ENCODE measurements around the gene PLEKHA6. TPM values are rescaled to one million over a fixed set of nuclear protein-coding genes. Genes with fewer than 3 reads are reported as not detected.
A peak's percentile ranks its signal among the peaks of the same experiment; 100 is the strongest.

PLEKHA6 gene
- total RNA-seq, 6 experiments from 2014 or later = 16.6 to 31.1 (median 22.1) TPM

GRCh38 chr1:204286831-204287421 is 72.8 kb downstream of the PLEKHA6 start:
- DNase-seq (peak; percentile 65 to 86 (median 81)), ATAC-seq (peak; percentile 72 to 80 (median 78))
- intact Hi-C loops (cut with DNase I) = no loop called here
- peaks cover 0 to 1% (median 0%) of the 10 kb centered on the region in 4 donors for H3K36me3 ChIP-seq
- H3K4me3 ChIP-seq = peak overlapping the region; percentile 33 to 62 (median 60)
- peak; percentile 27 for TF ChIP-seq POLR2A (IDR thresholded peaks at IDR 0.05)
- peak in 3 of 4 donors; percentile 10 to 33 (median 19) for TF ChIP-seq CTCF (IDR thresholded peaks at IDR 0.05)
- H3K27me3 ChIP-seq = no peaks in the 10 kb centered on the region
- 19% methylated on average over 8 of the region's 8 CpGs for WGBS (ENCODE audit: insufficient coverage, low coverage, low lambda C conversion rate, missing lambda C conversion rate)
- H3K27ac ChIP-seq = peak overlapping the region; percentile 71 to 82 (median 72)
- no peaks in the 10 kb centered on the region for H3K9me3 ChIP-seq
- H3K4me1 ChIP-seq = peaks cover 0 to 41% (median 19%) of the 10 kb centered on the region in 4 donors

GRCh38 chr1:204286315-204286714 is 73.4 kb downstream of the PLEKHA6 start:
- H3K9me3 ChIP-seq = no peaks in the 10 kb centered on the region
- peak overlapping the region in 2 of 3 donors; percentile 71 to 82 for H3K27ac ChIP-seq
- DNase-seq (no peak), ATAC-seq (no peak)
- TF ChIP-seq POLR2A (IDR thresholded peaks at IDR 0.05) (no peak), CTCF (IDR thresholded peaks at IDR 0.05) (no peak)
- peaks cover 0 to 1% (median 0%) of the 10 kb centered on the region in 4 donors for H3K36me3 ChIP-seq
- H3K4me3 ChIP-seq = peak overlapping the region; percentile 33 to 62 (median 60)
- WGBS (ENCODE audit: insufficient coverage, low coverage, low lambda C conversion rate, missing lambda C conversion rate) = 19% methylated on average over 5 of the region's 5 CpGs
- H3K4me1 ChIP-seq = peaks cover 0 to 47% (median 22%) of the 10 kb centered on the region in 4 donors
- no peaks in the 10 kb centered on the region for H3K27me3 ChIP-seq
- intact Hi-C loops (cut with DNase I) = no loop called here

GRCh38 chr1:204285436-204286305 is 74.1 kb downstream of the PLEKHA6 start:
- Histone ChIP-seq H3K27me3 (no peaks in the 10 kb centered on the region), H3K4me3 (peak overlapping the region; percentile 33 to 62 (median 60)), H3K36me3 (peaks cover 0 to 1% (median 0%) of the 10 kb centered on the region in 4 donors), H3K9me3 (no peaks in the 10 kb centered on the region), H3K4me1 (peaks cover 0 to 52% (median 25%) of the 10 kb centered on the region in 4 donors), H3K27ac (peak overlapping the region in 2 of 3 donors; percentile 71 to 82)
- 41% methylated on average over 13 of the region's 13 CpGs for WGBS (ENCODE audit: insufficient coverage, low coverage, low lambda C conversion rate, missing lambda C conversion rate)
- TF ChIP-seq CTCF (IDR thresholded peaks at IDR 0.05) = no peak
- TF ChIP-seq POLR2A (IDR thresholded peaks at IDR 0.05) = no peak
- ATAC-seq (no peak), DNase-seq (no peak)
- intact Hi-C loops (cut with DNase I) = no loop called here

GRCh38 chr1:204284929-204285328 is 74.8 kb downstream of the PLEKHA6 start:
- Histone ChIP-seq H3K36me3 (peaks cover 0 to 1% (median 0%) of the 10 kb centered on the region in 4 donors), H3K4me1 (peaks cover 0 to 57% (median 29%) of the 10 kb centered on the region in 4 donors), H3K27me3 (no peaks in the 10 kb centered on the region), H3K27ac (no peak overlapping the region), H3K9me3 (no peaks in the 10 kb centered on the region), H3K4me3 (no peak overlapping the region)
- TF ChIP-seq POLR2A (IDR thresholded peaks at IDR 0.05) = no peak
- TF ChIP-seq CTCF (IDR thresholded peaks at IDR 0.05) = no peak
- DNase-seq (no peak), ATAC-seq (no peak)
- WGBS (ENCODE audit: insufficient coverage, low coverage, low lambda C conversion rate, missing lambda C conversion rate) = 62% methylated on average over 2 of the region's 2 CpGs
- intact Hi-C loops (cut with DNase I) = no loop called here

Measured in right lobe of liver (tissue), 6 donors.